B cell (primary cell): ENCODE data around the gene BBX. TPM values are rescaled to one million over a fixed set of nuclear protein-coding genes. Genes with fewer than 3 reads are reported as not detected.

Source experiments
- ATAC-seq: fragments of 200-7000 bp; cut with Tn5 transposase; one replicate; pipeline ENCODE4 v1.10.0; 2021; ENCODE audit warnings: low read depth, mild to moderate bottlenecking, moderate number of reproducible peaks, moderate library complexity
- CTCF ChIA-PET: fragments of 350-600 bp; sonication (Branson Sonifier 250); formaldehyde crosslinking; loops from one replicate; lab custom pipeline; 2021; ENCODE audit warnings: antibody characterized with exemption, inconsistent platforms; lab: Charles Lee
- POLR2A ChIA-PET: fragments of 350-600 bp; sonication (Branson Sonifier 250); formaldehyde crosslinking; loops from one replicate; lab custom pipeline; 2021; ENCODE audit warnings: antibody characterized with exemption; lab: Charles Lee
- DNase-seq: peaks from one replicate; pipeline ENCODE4 v3.0.0; 2013
- H2AFZ ChIP-seq: 2 replicates; pipeline ENCODE4 v1.6.1; 2012; ENCODE audit warnings: mild to moderate bottlenecking, low read depth, low read length; ENCODE audit not compliant: insufficient read depth, poor library complexity, severe bottlenecking
- H3K27ac ChIP-seq, 2 donors: 1 replicate in 1 of 2; 2 replicates in 1 of 2; pipeline ENCODE4 v1.5.1; 2012 to 2013; ENCODE audit warnings: low read length in 2 of 2, mild to moderate bottlenecking in 2 of 2, moderate library complexity in 1 of 2
- H3K27me3 ChIP-seq, 4 experiments: fragments of 200-600 bp in 1 of 4; sonication (generic) in 1 of 4; replicated peaks in 1 of 4; 1 replicate in 2 of 4; 2 replicates in 2 of 4; pipeline versions ENCODE4 v1.6.1 to v1.7.0; 2013 to 2016; ENCODE audit warnings: low read length in 3 of 4, mild to moderate bottlenecking in 2 of 4, mixed read lengths in 1 of 4, moderate library complexity in 1 of 4; ENCODE audit not compliant: insufficient read depth in 4 of 4, control insufficient read depth in 3 of 4; ENCODE audit errors: control extremely low read depth in 1 of 4
- H3K36me3 ChIP-seq, 2 experiments: replicated peaks in 1 of 2; 1 replicate in 1 of 2; 2 replicates in 1 of 2; pipeline versions ENCODE4 v1.6.1 to v1.7.1; 2013; ENCODE audit warnings: low read length in 1 of 2; ENCODE audit not compliant: insufficient read depth in 2 of 2, control insufficient read depth in 1 of 2; ENCODE audit errors: control extremely low read depth in 1 of 2, extremely low read depth in 1 of 2
- H3K4me1 ChIP-seq, 2 donors: fragments of 200-600 bp in 1 of 2; sonication (generic) in 1 of 2; 1 replicate in 1 of 2; 2 replicates in 1 of 2; pipeline versions ENCODE4 v1.5.1 to v1.6.1; 2013 to 2017; ENCODE audit warnings: low read length in 2 of 2; ENCODE audit not compliant: control insufficient read depth in 2 of 2, insufficient read depth in 2 of 2
- H3K4me2 ChIP-seq: replicated peaks from 2 replicates; pipeline ENCODE3; 2012; ENCODE audit warnings: mild to moderate bottlenecking, low read depth, low read length; ENCODE audit not compliant: poor library complexity, severe bottlenecking
- H3K4me3 ChIP-seq, 5 experiments: fragments of 200-600 bp in 1 of 5; sonication (generic) in 1 of 5; 1 replicate in 3 of 5; 2 replicates in 2 of 5; pipeline versions ENCODE4 v1.5.1 to v1.7.0; 2011 to 2016; ENCODE audit warnings: low read length in 4 of 5, mild to moderate bottlenecking in 4 of 5, low read depth in 2 of 5, control low read depth in 1 of 5, moderate library complexity in 1 of 5; ENCODE audit not compliant: insufficient read depth in 1 of 5; ENCODE audit errors: control extremely low read depth in 1 of 5, extremely low read depth in 1 of 5
- H3K79me2 ChIP-seq: fragments of 200-600 bp; sonication (generic); one replicate; pipeline ENCODE4 v1.6.0; 2016; ENCODE audit warnings: low read length; ENCODE audit not compliant: control insufficient read depth, insufficient read depth
- H3K9ac ChIP-seq: fragments of 200-600 bp; sonication (generic); 2 replicates; pipeline ENCODE4 v1.6.1; 2017; ENCODE audit warnings: mild to moderate bottlenecking, low read length, moderate library complexity
- H3K9me3 ChIP-seq, 3 donors: one replicate each; pipeline versions ENCODE4 v1.6.1 to v1.7.1; 2013; ENCODE audit warnings: low read length in 2 of 3; ENCODE audit not compliant: control insufficient read depth in 2 of 3, insufficient read depth in 1 of 3; ENCODE audit errors: control extremely low read depth in 1 of 3
- H4K20me1 ChIP-seq: 2 replicates; pipeline ENCODE4 v1.6.0; 2012; ENCODE audit warnings: mild to moderate bottlenecking, low read length; ENCODE audit not compliant: insufficient read depth, control insufficient read depth, poor library complexity, severe bottlenecking
- H3K27ac Mint-ChIP-seq: one replicate; pipeline ENCODE4 v1.8.0; 2021; ENCODE audit warnings: mixed read lengths
- H3K27me3 Mint-ChIP-seq: one replicate; pipeline ENCODE4 v1.8.0; 2021; ENCODE audit warnings: mixed read lengths
- H3K4me1 Mint-ChIP-seq: one replicate; pipeline ENCODE4 v1.8.0; 2021; ENCODE audit warnings: mixed read lengths
- H3K4me3 Mint-ChIP-seq: one replicate; pipeline ENCODE4 v1.8.0; 2021; ENCODE audit warnings: mixed read lengths
- H3K9me3 Mint-ChIP-seq: one replicate; pipeline ENCODE4 v1.8.0; 2022; ENCODE audit warnings: mixed read lengths; ENCODE audit not compliant: insufficient read depth
- CTCF ChIP-seq: fragments of 200-600 bp; IDR thresholded peaks from one replicate; pipeline ENCODE4 v1.8.0; 2022; ENCODE audit warnings: antibody characterized with exemption, mild to moderate bottlenecking
- EZH2 ChIP-seq: IDR thresholded peaks from 2 replicates; pipeline ENCODE4 v1.6.1; 2012; ENCODE audit warnings: borderline replicate concordance, low read depth, mild to moderate bottlenecking, moderate library complexity, low read length; ENCODE audit not compliant: insufficient read depth, poor library complexity, severe bottlenecking
- WGBS: methylation state at CpG from one replicate; pipeline ENCODE4 v1.1.5; 2013; ENCODE audit warnings: missing lambda C conversion rate; ENCODE audit not compliant: insufficient coverage; 5-methylcytosine and 5-hydroxymethylcytosine counted together
- intact Hi-C: fragments of 100-400 bp; cut with micrococcal nuclease; formaldehyde crosslinking; loops from one replicate; pipeline ENCODE4 v1.10.0; 2022
- polyA plus RNA-seq: library from polyadenylated mRNA; depleted of rRNA; stranded (reverse); fragments of >200 nt; gene quantifications from 2 replicates; pipeline ENCODE4 v1.2.3, GENCODE V29; 2012
- total RNA-seq, 2 donors: library from RNA; stranded (reverse); fragments of 120-200 nt in 1 of 2; gene quantifications; 1 replicate in 1 of 2; 2 replicates in 1 of 2; pipeline versions ENCODE4 v1.2.3 to v1.2.4, GENCODE V29; 2013 to 2022

Gene BBX
- total and polyA plus RNA-seq, 2 donors (not counting 1 experiment from before 2014, with no cell fraction given), result 27.8 to 133 TPM

DNA sequence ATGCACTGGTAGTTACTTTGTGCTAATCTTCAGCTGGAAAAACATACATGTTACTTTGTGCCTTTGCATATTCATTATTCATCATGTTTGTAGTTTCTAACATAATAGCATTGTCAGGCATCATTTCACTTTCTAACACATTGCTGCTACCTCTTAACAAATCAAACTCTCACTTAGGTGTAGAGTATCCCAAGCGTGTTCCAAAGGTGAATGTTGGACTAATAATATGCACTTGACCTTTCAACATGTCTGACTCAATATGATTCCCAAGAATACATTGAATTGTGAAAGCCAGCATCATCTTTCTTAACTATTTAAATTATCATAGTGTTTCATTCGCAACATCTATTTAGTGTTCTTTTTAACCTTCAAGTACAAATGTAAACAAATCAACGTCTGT lies 211.6 kb downstream of the BBX start:
- Histone ChIP-seq H3K27me3 (no peaks in the 10 kb centered on the region), H2AFZ (no peak overlapping the region), H3K36me3 (peaks cover 2 to 30% of the 10 kb centered on the region in 2 experiments), H3K9me3 (no peaks in the 10 kb centered on the region), H3K4me1 (peaks cover 10 to 12% of the 10 kb centered on the region in 2 donors), H4K20me1 (no peaks in the 10 kb centered on the region), H3K4me3 (no peak overlapping the region), H3K79me2 (peaks cover 3% of the 10 kb centered on the region), H3K9ac (no peak overlapping the region), H3K4me2 (no peak overlapping the region), H3K27ac (no peak overlapping the region)
- Mint-ChIP-seq H3K4me3 (no peak overlapping the region), H3K4me1 (peaks cover 15% of the 10 kb centered on the region), H3K9me3 (no peaks in the 10 kb centered on the region), H3K27ac (no peak overlapping the region), H3K27me3 (no peaks in the 10 kb centered on the region)
- no CpG with 5 or more reads among the region's 3 CpGs for WGBS
- POLR2A ChIA-PET, result no interaction called here
- CTCF ChIA-PET, result interaction anchor here (1.1 kb wide), 1 partner anchor 59 kb away, joined by 4 read pairs; no protein-coding TSS in a partner anchor
- ATAC-seq (no peak), DNase-seq (no peak)
- intact Hi-C loops, result no loop called here
- no peak for TF ChIP-seq EZH2
- TF ChIP-seq CTCF, result no peak

- Mint-ChIP-seq H3K4me3 (no peak overlapping the region), H3K27me3 (no peaks in the 10 kb centered on the region), H3K4me1 (peaks cover 32% of the 10 kb centered on the region), H3K9me3 (no peaks in the 10 kb centered on the region), H3K27ac (no peak overlapping the region)
- no peak for TF ChIP-seq EZH2
- TF ChIP-seq CTCF, result no peak
- no peak overlapping the region for H3K4me2 ChIP-seq
- H3K9me3 ChIP-seq, result no peaks in the 10 kb centered on the region
- no peaks in the 10 kb centered on the region for H3K27me3 ChIP-seq
- ChIA-PET POLR2A (no interaction called here), CTCF (interaction anchor here (0.6 to 7.2 kb wide), 5 partner anchors 48 to 502 kb away, joined by 3 to 73 read pairs (median 9); no protein-coding TSS in a partner anchor)
- peaks cover 1 to 11% of the 10 kb centered on the region in 2 experiments for H3K36me3 ChIP-seq
- H3K4me3 ChIP-seq, result no peak overlapping the region
- no peak overlapping the region for H2AFZ ChIP-seq
- no peak overlapping the region for H3K27ac ChIP-seq
- H3K79me2 ChIP-seq, result peaks cover 7% of the 10 kb centered on the region
- no peaks in the 10 kb centered on the region for H4K20me1 ChIP-seq
- peaks cover 18 to 21% of the 10 kb centered on the region in 2 donors for H3K4me1 ChIP-seq
- intact Hi-C loops, result no loop called here
- DNase-seq (no peak), ATAC-seq (no peak)
- no peak overlapping the region for H3K9ac ChIP-seq
Observed at GRCh38 chr3:107737914-107738313, 215.2 kb downstream of the BBX start.
